SK-N-SH (cell line): ENCODE data around the gene FGF9. TPM values are rescaled to one million over a fixed set of nuclear protein-coding genes. Genes with fewer than 3 reads are reported as not detected.

Experiments used
- CTCF ChIA-PET: fragments of 300-600, 350-600 bp; formaldehyde crosslinking; extraction: SDS; loops from one replicate; lab custom pipeline; 2021; lab: Yijun Ruan, JAX
- POLR2A ChIA-PET: fragments of 350-600 bp; sonication (Branson Sonifier 250); formaldehyde crosslinking; extraction: SDS; loops from one replicate; lab custom pipeline; 2020; ENCODE audit warnings: antibody characterized with exemption, inconsistent platforms; lab: Yijun Ruan, JAX
- DNase-seq: peaks from one replicate; pipeline ENCODE4 v3.0.0; 2012
- H2AFZ ChIP-seq: fragments of 200-600 bp; sonication (generic); 2 replicates; pipeline ENCODE4 v1.8.1; 2016; ENCODE audit warnings: antibody characterized with exemption, mild to moderate bottlenecking, low read depth
- H3F3A ChIP-seq: fragments of 200-600 bp; sonication (generic); replicated peaks from 2 replicates; pipeline ENCODE3; 2016; ENCODE audit warnings: antibody characterized with exemption, mild to moderate bottlenecking; ENCODE audit not compliant: insufficient read depth
- H3K27ac ChIP-seq, 2 experiments: fragments of 200-500 bp in 1 of 2; fragments of 200-600 bp in 1 of 2; sonication (Bioruptor generic) in 1 of 2; sonication (generic), shearing (Covaris generic) in 1 of 2; 2 replicates each; pipeline versions ENCODE4 v1.5.1 to v1.6.1; 2014 to 2016; ENCODE audit warnings: low read depth in 2 of 2, inconsistent platforms in 1 of 2, low read length in 1 of 2, mild to moderate bottlenecking in 1 of 2, mixed read lengths in 1 of 2
- H3K27me3 ChIP-seq: fragments of 200-600 bp; sonication (generic), shearing (Covaris generic); 2 replicates; pipeline ENCODE4 v1.6.1; 2016; ENCODE audit warnings: mixed run types; ENCODE audit not compliant: insufficient read depth
- H3K36me3 ChIP-seq, 2 experiments: fragments of 200-500 bp in 1 of 2; fragments of 200-600 bp in 1 of 2; sonication (Bioruptor generic) in 1 of 2; sonication (generic) in 1 of 2; replicated peaks in 1 of 2; 2 replicates each; pipeline versions ENCODE3 to v1.5.1; 2014 to 2016; ENCODE audit warnings: low read length in 1 of 2, mild to moderate bottlenecking in 1 of 2; ENCODE audit not compliant: insufficient read depth in 2 of 2, control insufficient read depth in 1 of 2
- H3K4me1 ChIP-seq, 2 experiments: fragments of 200-500 bp in 1 of 2; fragments of 200-600 bp in 1 of 2; sonication (Bioruptor generic) in 1 of 2; sonication (generic), shearing (Covaris generic) in 1 of 2; 2 replicates each; pipeline versions ENCODE4 v1.5.1 to v1.6.1; 2014 to 2016; ENCODE audit warnings: low read depth in 1 of 2, low read length in 1 of 2, mixed run types in 1 of 2; ENCODE audit not compliant: insufficient read depth in 2 of 2, control insufficient read depth in 1 of 2
- H3K4me2 ChIP-seq: fragments of 200-600 bp; sonication (generic), shearing (Covaris generic); 2 replicates; pipeline ENCODE4 v1.6.1; 2017; ENCODE audit warnings: mixed run types
- H3K4me3 ChIP-seq, 2 experiments: fragments of 200-500 bp in 1 of 2; fragments of 200-600 bp in 1 of 2; sonication (Bioruptor generic) in 1 of 2; sonication (generic), shearing (Covaris generic) in 1 of 2; 2 replicates each; pipeline versions ENCODE4 v1.5.1 to v1.8.1; 2014 to 2016; ENCODE audit warnings: low read depth in 2 of 2, inconsistent platforms in 1 of 2, low read length in 1 of 2, mild to moderate bottlenecking in 1 of 2, mixed read lengths in 1 of 2, moderate library complexity in 1 of 2
- H3K79me2 ChIP-seq: fragments of 200-600 bp; sonication (generic); 2 replicates; pipeline ENCODE4 v1.8.1; 2017; ENCODE audit warnings: mild to moderate bottlenecking; ENCODE audit not compliant: insufficient read depth
- H3K9ac ChIP-seq: fragments of 200-600 bp; sonication (generic); 2 replicates; pipeline ENCODE4 v1.6.1; 2017; ENCODE audit warnings: mixed run types
- H3K9me2 ChIP-seq: fragments of 200-600 bp; sonication (generic); 2 replicates; pipeline ENCODE4 v1.6.1; 2017; ENCODE audit warnings: mixed run types
- H3K9me3 ChIP-seq: fragments of 200-600 bp; sonication (generic); 2 replicates; pipeline ENCODE4 v1.6.1; 2017; ENCODE audit warnings: mixed run types, mild to moderate bottlenecking, moderate library complexity
- H4K20me1 ChIP-seq: fragments of 200-600 bp; sonication (generic); 2 replicates; pipeline ENCODE4 v1.6.1; 2017; ENCODE audit warnings: mild to moderate bottlenecking, mixed run types; ENCODE audit not compliant: insufficient read depth
- FOXM1 ChIP-seq: IDR thresholded peaks from 2 replicates; pipeline ENCODE4 v1.4.0; 2012; ENCODE audit warnings: low read depth, mild to moderate bottlenecking
- MEF2A ChIP-seq: IDR thresholded peaks from 2 replicates; pipeline ENCODE4 v1.4.0; 2012; ENCODE audit warnings: low read depth, borderline replicate concordance
- MXI1 ChIP-seq: IDR thresholded peaks from 2 replicates; pipeline ENCODE4 v1.6.1; 2012; ENCODE audit warnings: mild to moderate bottlenecking, low read depth, low read length, improper control_type of control experiment
- NRF1 ChIP-seq: IDR thresholded peaks from 2 replicates; pipeline ENCODE4 v1.6.1; 2012; ENCODE audit warnings: low read depth, mild to moderate bottlenecking, low read length
- POLR2AphosphoS5 ChIP-seq: IDR thresholded peaks from 2 replicates; pipeline ENCODE4 v1.6.1; 2012; ENCODE audit warnings: low read depth, low read length
- RAD21 ChIP-seq: IDR thresholded peaks from 2 replicates; pipeline ENCODE4 v1.6.1; 2012; ENCODE audit warnings: mild to moderate bottlenecking, low read length
- RFX5 ChIP-seq: IDR thresholded peaks from 2 replicates; pipeline ENCODE4 v1.6.1; 2012; ENCODE audit warnings: mild to moderate bottlenecking, improper control_type of control experiment, low read length
- WGBS: methylation state at CpG from one replicate; pipeline ENCODE4 v1.1.6; 2017; ENCODE audit warnings: low lambda C conversion rate; 5-methylcytosine and 5-hydroxymethylcytosine counted together
- polyA plus RNA-seq, 3 experiments: library from polyadenylated mRNA; depleted of rRNA; stranded (reverse); fragments of >200 nt; gene quantifications; 2 replicates each; pipeline ENCODE4 v1.2.3, GENCODE V29; 2012
- TF ChIP-seq, protein P1 (sequence below): fragments of 150-350 bp; IDR thresholded peaks from 2 replicates; pipeline ENCODE4 v1.6.1; 2017; ENCODE audit warnings: antibody characterized with exemption, low read length, low read depth, borderline replicate concordance

Gene FGF9
- polyA plus RNA-seq, 1 of the 3 experiments (the other 2 are of a cell fraction), result not detected

DNA sequence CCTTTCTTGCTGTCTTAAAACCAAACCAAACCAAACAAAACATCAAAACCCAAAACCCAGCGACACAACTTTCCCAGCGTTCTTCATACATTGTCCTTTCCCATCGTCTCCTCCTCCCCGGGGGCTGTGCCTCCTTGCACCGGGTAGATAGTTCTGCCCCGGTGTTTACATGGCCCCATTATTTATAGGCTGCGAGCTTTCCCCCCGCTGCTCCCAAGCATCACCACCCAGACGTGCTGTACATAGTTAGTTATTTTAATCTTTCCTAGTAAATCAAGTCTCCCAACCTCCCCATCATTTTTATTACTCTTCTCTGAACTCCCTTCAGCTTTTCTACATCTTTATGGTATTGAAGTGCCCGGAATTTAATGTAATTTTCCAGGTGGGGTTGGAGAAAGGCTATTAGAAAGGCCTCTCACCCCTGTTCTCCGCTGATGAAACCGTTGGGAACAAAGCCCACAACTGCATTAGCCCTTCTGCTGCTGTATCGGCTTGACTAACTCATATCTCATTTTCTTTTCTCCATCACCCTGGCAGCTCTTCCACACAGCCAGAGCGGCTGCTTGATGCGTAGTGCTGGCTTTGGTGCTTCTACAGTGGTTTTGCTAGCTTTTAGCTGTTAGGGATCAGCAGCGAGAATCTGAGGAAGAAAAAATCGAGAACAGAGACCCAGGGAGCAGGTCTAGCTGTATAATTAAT lies 53.1 kb downstream of the FGF9 start:
- Histone ChIP-seq H3K9me2 (no peaks in the 10 kb centered on the region), H3K27ac (no peak overlapping the region), H4K20me1 (no peaks in the 10 kb centered on the region), H3K36me3 (no peaks in the 10 kb centered on the region), H3F3A (no peaks in the 10 kb centered on the region), H3K4me1 (no peaks in the 10 kb centered on the region), H3K4me2 (no peak overlapping the region), H3K9me3 (no peaks in the 10 kb centered on the region), H2AFZ (no peak overlapping the region), H3K4me3 (no peak overlapping the region), H3K79me2 (no peaks in the 10 kb centered on the region), H3K9ac (no peak overlapping the region), H3K27me3 (peaks cover 20% of the 10 kb centered on the region; the same call in 1 of the 2 replicates)
- POLR2A ChIA-PET, result no interaction called here
- 9% methylated on average over 17 of the region's 17 CpGs for WGBS
- no peak for DNase-seq
- CTCF ChIA-PET, result no interaction called here
- TF ChIP-seq FOXM1 (no peak), NRF1 (no peak), RFX5 (no peak), POLR2AphosphoS5 (no peak), MEF2A (no peak)

DNA sequence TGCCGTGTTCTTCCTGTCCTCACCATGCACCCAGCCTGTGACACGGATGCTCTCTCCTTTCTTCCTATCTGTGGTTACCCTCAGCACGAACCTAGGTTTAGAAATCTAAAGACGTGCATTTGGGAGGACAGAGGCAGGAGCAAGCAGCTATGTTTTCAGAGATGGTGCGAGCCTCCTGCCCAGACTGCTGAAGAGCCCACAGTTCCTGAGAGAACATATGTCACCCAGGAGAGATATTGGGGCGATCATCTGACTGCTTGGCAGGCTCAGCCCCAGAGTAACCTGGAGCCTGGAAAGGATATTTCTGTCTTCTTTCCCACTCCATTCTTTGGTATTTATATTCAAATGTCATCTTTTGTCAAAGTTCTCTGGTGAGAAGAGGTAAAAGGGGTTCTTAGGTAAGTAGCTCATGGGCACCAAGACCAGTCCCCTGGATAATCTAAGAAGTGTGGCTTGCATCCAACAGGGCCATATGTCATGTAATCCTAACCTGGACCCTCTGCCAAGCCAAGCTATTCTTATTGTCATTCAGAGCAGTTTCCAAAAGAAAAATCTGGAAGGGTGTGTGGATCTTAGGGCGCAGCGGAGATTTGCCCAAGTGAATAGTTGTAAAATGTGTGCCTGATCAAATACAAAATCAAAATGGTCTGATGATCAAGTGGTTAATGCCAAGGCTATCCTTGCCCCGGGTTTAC lies 59.5 kb downstream of the FGF9 start:
- H3K36me3 ChIP-seq, result no peaks in the 10 kb centered on the region
- no peak overlapping the region for H3K9ac ChIP-seq
- POLR2A ChIA-PET, result no interaction called here
- H3K4me2 ChIP-seq, result no peak overlapping the region
- no peaks in the 10 kb centered on the region; the same call in 1 of the 2 replicates for H3K27me3 ChIP-seq
- H3K4me1 ChIP-seq, result no peaks in the 10 kb centered on the region
- CTCF ChIA-PET, result interaction anchor here (1.3 kb wide), 1 partner anchor 22 kb away, joined by 3 read pairs; no protein-coding TSS in a partner anchor
- no peaks in the 10 kb centered on the region for H3K9me2 ChIP-seq
- H3K4me3 ChIP-seq, result no peak overlapping the region
- H3K9me3 ChIP-seq, result no peaks in the 10 kb centered on the region
- no peak overlapping the region for H3K27ac ChIP-seq
- no peaks in the 10 kb centered on the region for H3F3A ChIP-seq
- TF ChIP-seq FOXM1 (no peak), MXI1 (no peak), RAD21 (no peak)
- TF ChIP-seq, protein P1, sequence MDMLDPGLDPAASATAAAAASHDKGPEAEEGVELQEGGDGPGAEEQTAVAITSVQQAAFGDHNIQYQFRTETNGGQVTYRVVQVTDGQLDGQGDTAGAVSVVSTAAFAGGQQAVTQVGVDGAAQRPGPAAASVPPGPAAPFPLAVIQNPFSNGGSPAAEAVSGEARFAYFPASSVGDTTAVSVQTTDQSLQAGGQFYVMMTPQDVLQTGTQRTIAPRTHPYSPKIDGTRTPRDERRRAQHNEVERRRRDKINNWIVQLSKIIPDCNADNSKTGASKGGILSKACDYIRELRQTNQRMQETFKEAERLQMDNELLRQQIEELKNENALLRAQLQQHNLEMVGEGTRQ, result no peak
- TF ChIP-seq, all 33 proteins: peak for 0
- Histone ChIP-seq H4K20me1 (no peaks in the 10 kb centered on the region), H2AFZ (no peak overlapping the region), H3K79me2 (no peaks in the 10 kb centered on the region)
- no peak for DNase-seq
- WGBS, result 7% methylated on average over 8 of the region's 9 CpGs
